ENCODE results near the gene OSM. TPM values are rescaled to one million over a fixed set of nuclear protein-coding genes. Genes with fewer than 3 reads are reported as not detected.

OSM gene
- polyA plus RNA-seq, 1 donor (not counting 4 experiments of a cell fraction or from before 2014, with no cell fraction given): not detected

GRCh38 chr22:30285846-30286200, 19.2 kb upstream of the OSM start:
- Histone ChIP-seq H2AFZ (ENCODE audit: control insufficient read depth, low read length) (no peak overlapping the region), H3K36me3 (ENCODE audit: control insufficient read depth in 2 of 2, extremely low read depth in 1 of 2, insufficient read depth in 2 of 2, low read length in 2 of 2) (peaks cover 0 to 7% of the 10 kb centered on the region in 2 experiments)

GRCh38 chr22:30285176-30285845, 18.7 kb upstream of the OSM start:
- Histone ChIP-seq H3K4me3 (ENCODE audit: control insufficient read depth in 2 of 3, extremely low read depth in 1 of 3, insufficient read depth in 2 of 3, low read depth in 1 of 3, low read length in 3 of 3) (no peak overlapping the region), H3K36me3 (ENCODE audit: control insufficient read depth in 2 of 2, extremely low read depth in 1 of 2, insufficient read depth in 2 of 2, low read length in 2 of 2) (peaks cover 0 to 7% of the 10 kb centered on the region in 2 experiments), H3K4me2 (ENCODE audit: control insufficient read depth, extremely low read depth, insufficient read depth, low read depth, low read length) (no peak overlapping the region), H3K27me3 (ENCODE audit: control insufficient read depth, extremely low read depth, insufficient read depth, low read length) (no peaks in the 10 kb centered on the region), H3K9me3 (ENCODE audit: control insufficient read depth, low read depth, low read length) (no peaks in the 10 kb centered on the region), H2AFZ (ENCODE audit: control insufficient read depth, low read length) (no peak overlapping the region), H3K79me2 (ENCODE audit: control insufficient read depth, insufficient read depth, low read length) (no peaks in the 10 kb centered on the region), H4K20me1 (ENCODE audit: control insufficient read depth, extremely low read depth, insufficient read depth, low read length) (no peaks in the 10 kb centered on the region), H3K9me1 (ENCODE audit: control insufficient read depth, extremely low read depth, insufficient read depth, low read length) (no peaks in the 10 kb centered on the region), H3K9ac (ENCODE audit: control insufficient read depth, extremely low read depth, insufficient read depth, low read length) (no peak overlapping the region), H3K27ac (ENCODE audit: control insufficient read depth, insufficient read depth, low read length) (no peak overlapping the region), H3K4me1 (ENCODE audit: control insufficient read depth, extremely low read depth, insufficient read depth, low read length) (peaks cover 11% of the 10 kb centered on the region)
- dilution Hi-C loops (cut with MboI; ENCODE audit: extremely low pct_ligation_motif_present, low sequenced_read_pairs): no loop called here
- TF ChIP-seq EZH2 (IDR thresholded peaks at IDR 0.05; ENCODE audit: low read length) (no peak), CTCF (optimal IDR thresholded peaks at IDR 0.05 in 1 of 3, IDR thresholded peaks at IDR 0.05 in 1 of 3, conservative IDR thresholded peaks at IDR 0.05 in 1 of 3; ENCODE audit: extremely low read depth in 1 of 3, insufficient read depth in 2 of 3, low read length in 3 of 3) (no peak)
- FAIRE-seq (no peak), DNase-seq (ENCODE audit: low read depth, low spot score) (no peak)

More at GRCh38 chr22:30285846-30286200, 19.2 kb upstream of the OSM start:
- Histone ChIP-seq H3K9me1 (ENCODE audit: control insufficient read depth, extremely low read depth, insufficient read depth, low read length) (no peaks in the 10 kb centered on the region), H3K27me3 (ENCODE audit: control insufficient read depth, extremely low read depth, insufficient read depth, low read length) (no peaks in the 10 kb centered on the region), H3K79me2 (ENCODE audit: control insufficient read depth, insufficient read depth, low read length) (no peaks in the 10 kb centered on the region), H3K27ac (ENCODE audit: control insufficient read depth, insufficient read depth, low read length) (no peak overlapping the region), H3K9ac (ENCODE audit: control insufficient read depth, extremely low read depth, insufficient read depth, low read length) (no peak overlapping the region), H3K4me3 (ENCODE audit: control insufficient read depth in 2 of 3, extremely low read depth in 1 of 3, insufficient read depth in 2 of 3, low read depth in 1 of 3, low read length in 3 of 3) (no peak overlapping the region), H4K20me1 (ENCODE audit: control insufficient read depth, extremely low read depth, insufficient read depth, low read length) (no peaks in the 10 kb centered on the region), H3K4me1 (ENCODE audit: control insufficient read depth, extremely low read depth, insufficient read depth, low read length) (peaks cover 16% of the 10 kb centered on the region), H3K9me3 (ENCODE audit: control insufficient read depth, low read depth, low read length) (no peaks in the 10 kb centered on the region), H3K4me2 (ENCODE audit: control insufficient read depth, extremely low read depth, insufficient read depth, low read depth, low read length) (no peak overlapping the region)
- DNase-seq (ENCODE audit: low read depth, low spot score) (no peak), FAIRE-seq (no peak)
- dilution Hi-C loops (cut with MboI; ENCODE audit: extremely low pct_ligation_motif_present, low sequenced_read_pairs): no loop called here
- TF ChIP-seq CTCF (optimal IDR thresholded peaks at IDR 0.05 in 1 of 3, IDR thresholded peaks at IDR 0.05 in 1 of 3, conservative IDR thresholded peaks at IDR 0.05 in 1 of 3; ENCODE audit: extremely low read depth in 1 of 3, insufficient read depth in 2 of 3, low read length in 3 of 3) (no peak), EZH2 (IDR thresholded peaks at IDR 0.05; ENCODE audit: low read length) (no peak)
